GM23338 (cell line): ENCODE results near the gene OR5K1. TPM values are rescaled to one million over a fixed set of nuclear protein-coding genes. Genes with fewer than 3 reads are reported as not detected.

Experiments
- ATAC-seq: fragments of 200-7000 bp; cut with Tn5 transposase; 3 replicates; pipeline ENCODE4 v1.9.1; 2020
- DNase-seq: peaks from one replicate; pipeline ENCODE4 v3.0.0-alpha.2; 2015; ENCODE audit warnings: low spot score
- H2AFZ ChIP-seq: fragments of 200-600 bp; sonication (generic); 2 replicates; pipeline ENCODE4 v1.8.0; 2016; ENCODE audit warnings: antibody characterized with exemption, mild to moderate bottlenecking, moderate library complexity
- H3F3A ChIP-seq: fragments of 200-600 bp; sonication (generic); replicated peaks from 2 replicates; pipeline ENCODE4 v1.8.0; 2017; ENCODE audit warnings: antibody characterized with exemption, mixed run types, low read depth
- H3K27ac ChIP-seq: fragments of 200-600 bp; sonication (generic); 2 replicates; pipeline ENCODE4 v1.6.1; 2016; ENCODE audit warnings: low read depth
- H3K27me3 ChIP-seq: fragments of 200-600 bp; sonication (generic); 2 replicates; pipeline ENCODE4 v1.8.0; 2016; ENCODE audit warnings: mild to moderate bottlenecking, mixed run types, moderate library complexity; ENCODE audit not compliant: insufficient read depth
- H3K36me3 ChIP-seq: fragments of 200-600 bp; sonication (generic); 2 replicates; pipeline ENCODE4 v1.8.0; 2016; ENCODE audit warnings: mild to moderate bottlenecking; ENCODE audit not compliant: insufficient read depth
- H3K4me1 ChIP-seq: fragments of 200-600 bp; sonication (generic); 2 replicates; pipeline ENCODE4 v1.8.0; 2016; ENCODE audit warnings: mild to moderate bottlenecking, moderate library complexity; ENCODE audit not compliant: insufficient read depth
- H3K4me2 ChIP-seq: fragments of 200-600 bp; sonication (generic); 2 replicates; pipeline ENCODE4 v1.7.1; 2017; ENCODE audit warnings: mixed run types
- H3K4me3 ChIP-seq: fragments of 200-600 bp; sonication (generic); 2 replicates; pipeline ENCODE4 v1.6.1; 2016; ENCODE audit warnings: mixed run types
- H3K79me2 ChIP-seq: fragments of 200-600 bp; sonication (generic); replicated peaks from 2 replicates; pipeline ENCODE4 v1.8.0; 2017; ENCODE audit warnings: mild to moderate bottlenecking; ENCODE audit not compliant: insufficient read depth
- H3K9me2 ChIP-seq: fragments of 200-600 bp; sonication (generic); 2 replicates; pipeline ENCODE4 v1.8.0; 2017; ENCODE audit not compliant: insufficient read depth
- H4K20me1 ChIP-seq: fragments of 200-600 bp; sonication (generic); replicated peaks from 2 replicates; pipeline ENCODE4 v1.8.0; 2017; ENCODE audit warnings: mild to moderate bottlenecking; ENCODE audit not compliant: insufficient read depth
- H3K27ac Mint-ChIP-seq: 2 replicates; pipeline ENCODE4 v1.8.0; 2020; ENCODE audit warnings: inconsistent platforms, mild to moderate bottlenecking, moderate library complexity, mixed read lengths
- H3K27me3 Mint-ChIP-seq: 3 replicates; pipeline ENCODE4 v1.8.0; 2022; ENCODE audit warnings: low read depth, mild to moderate bottlenecking, moderate library complexity, mixed read lengths, inconsistent platforms; ENCODE audit not compliant: insufficient read depth, poor library complexity
- H3K36me3 Mint-ChIP-seq: 3 replicates; pipeline ENCODE4 v1.8.0; 2021; ENCODE audit warnings: low read depth, mild to moderate bottlenecking, inconsistent platforms, moderate library complexity, mixed read lengths
- H3K4me1 Mint-ChIP-seq: 3 replicates; pipeline ENCODE4 v1.8.0; 2020; ENCODE audit warnings: mild to moderate bottlenecking, inconsistent platforms, mixed read lengths
- H3K4me3 Mint-ChIP-seq: 3 replicates; pipeline ENCODE4 v1.8.0; 2021; ENCODE audit warnings: moderate library complexity, mild to moderate bottlenecking, inconsistent platforms, mixed read lengths
- H3K9me3 Mint-ChIP-seq: 3 replicates; pipeline ENCODE4 v1.8.0; 2020; ENCODE audit warnings: moderate library complexity, mild to moderate bottlenecking, inconsistent platforms, mixed read lengths
- CREB1 ChIP-seq: fragments of 250-450 bp; sonication (Bioruptor Pico); IDR thresholded peaks from 2 replicates; pipeline ENCODE4 v1.5.0; 2020; ENCODE audit warnings: low read depth, mild to moderate bottlenecking, moderate library complexity
- CTCF ChIP-seq, 2 experiments: fragments of 200-600 bp in 1 of 2; sonication (generic) in 1 of 2; conservative IDR thresholded peaks; 2 replicates each; pipeline versions ENCODE4 v1.5.1 to v1.6.1; 2016 to 2017; ENCODE audit warnings: antibody characterized with exemption in 2 of 2, low read depth in 2 of 2, mild to moderate bottlenecking in 2 of 2, moderate library complexity in 1 of 2
- EZH2 ChIP-seq: fragments of 200-600 bp; sonication (generic); IDR thresholded peaks from one replicate; pipeline ENCODE4 v1.8.0; 2017; ENCODE audit warnings: antibody characterized with exemption, mild to moderate bottlenecking, low read depth; ENCODE audit not compliant: unreplicated experiment
- EZH2phosphoT487 ChIP-seq: fragments of 200-600 bp; sonication (generic); IDR thresholded peaks from one replicate; pipeline ENCODE4 v1.8.1; 2018; ENCODE audit warnings: antibody characterized with exemption; ENCODE audit not compliant: unreplicated experiment
- JUNB ChIP-seq: IDR thresholded peaks from one replicate; pipeline ENCODE4 v1.6.1; 2016; ENCODE audit warnings: antibody characterized with exemption; ENCODE audit not compliant: unreplicated experiment
- STAT1 ChIP-seq: IDR thresholded peaks from one replicate; pipeline ENCODE4 v1.6.1; 2016; ENCODE audit warnings: antibody characterized with exemption; ENCODE audit not compliant: unreplicated experiment
- ZNF331 ChIP-seq: fragments of 250-450 bp; sonication (Bioruptor Pico); IDR thresholded peaks from 2 replicates; pipeline ENCODE4 v1.5.0; 2020; ENCODE audit warnings: low read depth, mild to moderate bottlenecking, moderate library complexity
- polyA plus RNA-seq: library from polyadenylated mRNA; unstranded; fragments of >200 nt; fragmentation: Nextera tagmentation; extraction: Ambion mirVana; gene quantifications from 2 replicates; pipeline ENCODE4 v1.2.1, GENCODE V29; 2016
- total RNA-seq: library from RNA; depleted of rRNA; stranded (reverse); fragments of >200 nt; shearing (Covaris generic); gene quantifications from 2 replicates; pipeline ENCODE4 v1.2.3, GENCODE V29; 2014
- TF ChIP-seq, protein P1 (sequence below): fragments of 250-450 bp; sonication (Bioruptor Pico); IDR thresholded peaks from 2 replicates; pipeline ENCODE4 v1.5.0; 2020; ENCODE audit warnings: mild to moderate bottlenecking, moderate library complexity

OR5K1 gene
- total and polyA plus RNA-seq, 2 experiments from 2014 or later = not detected

- Mint-ChIP-seq H3K27ac (no peak overlapping the region), H3K4me1 (no peaks in the 10 kb centered on the region), H3K9me3 (peaks cover 10% of the 10 kb centered on the region; the same call in 2 of the 3 replicates), H3K27me3 (no peaks in the 10 kb centered on the region), H3K36me3 (no peaks in the 10 kb centered on the region), H3K4me3 (no peak overlapping the region)
- DNase-seq = no peak
- Histone ChIP-seq H3K4me2 (no peak overlapping the region), H3K27ac (no peak overlapping the region), H3K79me2 (no peaks in the 10 kb centered on the region), H3F3A (no peaks in the 10 kb centered on the region), H3K9me2 (peaks cover 9% of the 10 kb centered on the region), H3K4me3 (no peak overlapping the region), H3K36me3 (no peaks in the 10 kb centered on the region; the same call in 1 of the 2 replicates), H3K27me3 (no peaks in the 10 kb centered on the region), H4K20me1 (no peaks in the 10 kb centered on the region), H3K4me1 (no peaks in the 10 kb centered on the region), H2AFZ (no peak overlapping the region)
- ATAC-seq = no peak
- TF ChIP-seq STAT1 (no peak), EZH2phosphoT487 (no peak), ZNF331 (CRISPR knock-in tag) (no peak), CREB1 (CRISPR knock-in tag) (no peak), CTCF (conservative IDR thresholded peaks at IDR 0.05; ENCODE audit: low read depth in 2 of 2) (no peak), EZH2 (no peak), JUNB (no peak)
- TF ChIP-seq, protein P1, sequence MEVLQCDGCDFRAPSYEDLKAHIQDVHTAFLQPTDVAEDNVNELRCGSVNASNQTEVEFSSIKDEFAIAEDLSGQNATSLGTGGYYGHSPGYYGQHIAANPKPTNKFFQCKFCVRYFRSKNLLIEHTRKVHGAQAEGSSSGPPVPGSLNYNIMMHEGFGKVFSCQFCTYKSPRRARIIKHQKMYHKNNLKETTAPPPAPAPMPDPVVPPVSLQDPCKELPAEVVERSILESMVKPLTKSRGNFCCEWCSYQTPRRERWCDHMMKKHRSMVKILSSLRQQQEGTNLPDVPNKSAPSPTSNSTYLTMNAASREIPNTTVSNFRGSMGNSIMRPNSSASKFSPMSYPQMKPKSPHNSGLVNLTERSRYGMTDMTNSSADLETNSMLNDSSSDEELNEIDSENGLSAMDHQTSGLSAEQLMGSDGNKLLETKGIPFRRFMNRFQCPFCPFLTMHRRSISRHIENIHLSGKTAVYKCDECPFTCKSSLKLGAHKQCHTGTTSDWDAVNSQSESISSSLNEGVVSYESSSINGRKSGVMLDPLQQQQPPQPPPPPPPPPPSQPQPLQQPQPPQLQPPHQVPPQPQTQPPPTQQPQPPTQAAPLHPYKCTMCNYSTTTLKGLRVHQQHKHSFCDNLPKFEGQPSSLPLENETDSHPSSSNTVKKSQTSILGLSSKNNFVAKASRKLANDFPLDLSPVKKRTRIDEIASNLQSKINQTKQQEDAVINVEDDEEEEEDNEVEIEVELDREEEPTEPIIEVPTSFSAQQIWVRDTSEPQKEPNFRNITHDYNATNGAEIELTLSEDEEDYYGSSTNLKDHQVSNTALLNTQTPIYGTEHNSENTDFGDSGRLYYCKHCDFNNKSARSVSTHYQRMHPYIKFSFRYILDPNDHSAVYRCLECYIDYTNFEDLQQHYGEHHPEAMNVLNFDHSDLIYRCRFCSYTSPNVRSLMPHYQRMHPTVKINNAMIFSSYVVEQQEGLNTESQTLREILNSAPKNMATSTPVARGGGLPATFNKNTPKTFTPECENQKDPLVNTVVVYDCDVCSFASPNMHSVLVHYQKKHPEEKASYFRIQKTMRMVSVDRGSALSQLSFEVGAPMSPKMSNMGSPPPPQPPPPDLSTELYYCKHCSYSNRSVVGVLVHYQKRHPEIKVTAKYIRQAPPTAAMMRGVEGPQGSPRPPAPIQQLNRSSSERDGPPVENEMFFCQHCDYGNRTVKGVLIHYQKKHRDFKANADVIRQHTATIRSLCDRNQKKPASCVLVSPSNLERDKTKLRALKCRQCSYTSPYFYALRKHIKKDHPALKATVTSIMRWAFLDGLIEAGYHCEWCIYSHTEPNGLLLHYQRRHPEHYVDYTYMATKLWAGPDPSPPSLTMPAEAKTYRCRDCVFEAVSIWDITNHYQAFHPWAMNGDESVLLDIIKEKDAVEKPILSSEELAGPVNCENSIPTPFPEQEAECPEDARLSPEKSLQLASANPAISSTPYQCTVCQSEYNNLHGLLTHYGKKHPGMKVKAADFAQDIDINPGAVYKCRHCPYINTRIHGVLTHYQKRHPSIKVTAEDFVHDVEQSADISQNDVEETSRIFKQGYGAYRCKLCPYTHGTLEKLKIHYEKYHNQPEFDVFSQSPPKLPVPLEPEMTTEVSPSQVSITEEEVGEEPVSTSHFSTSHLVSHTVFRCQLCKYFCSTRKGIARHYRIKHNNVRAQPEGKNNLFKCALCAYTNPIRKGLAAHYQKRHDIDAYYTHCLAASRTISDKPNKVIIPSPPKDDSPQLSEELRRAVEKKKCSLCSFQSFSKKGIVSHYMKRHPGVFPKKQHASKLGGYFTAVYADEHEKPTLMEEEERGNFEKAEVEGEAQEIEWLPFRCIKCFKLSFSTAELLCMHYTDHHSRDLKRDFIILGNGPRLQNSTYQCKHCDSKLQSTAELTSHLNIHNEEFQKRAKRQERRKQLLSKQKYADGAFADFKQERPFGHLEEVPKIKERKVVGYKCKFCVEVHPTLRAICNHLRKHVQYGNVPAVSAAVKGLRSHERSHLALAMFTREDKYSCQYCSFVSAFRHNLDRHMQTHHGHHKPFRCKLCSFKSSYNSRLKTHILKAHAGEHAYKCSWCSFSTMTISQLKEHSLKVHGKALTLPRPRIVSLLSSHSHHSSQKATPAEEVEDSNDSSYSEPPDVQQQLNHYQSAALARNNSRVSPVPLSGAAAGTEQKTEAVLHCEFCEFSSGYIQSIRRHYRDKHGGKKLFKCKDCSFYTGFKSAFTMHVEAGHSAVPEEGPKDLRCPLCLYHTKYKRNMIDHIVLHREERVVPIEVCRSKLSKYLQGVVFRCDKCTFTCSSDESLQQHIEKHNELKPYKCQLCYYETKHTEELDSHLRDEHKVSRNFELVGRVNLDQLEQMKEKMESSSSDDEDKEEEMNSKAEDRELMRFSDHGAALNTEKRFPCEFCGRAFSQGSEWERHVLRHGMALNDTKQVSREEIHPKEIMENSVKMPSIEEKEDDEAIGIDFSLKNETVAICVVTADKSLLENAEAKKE (CRISPR knock-in tag) = no peak
Measured at GRCh38 chr3:98434412-98434811, 28.6 kb upstream of the OR5K1 start.
